Measurements from ENCODE around the gene WDR46. TPM values are rescaled to one million over a fixed set of nuclear protein-coding genes. Genes with fewer than 3 reads are reported as not detected.
A peak's percentile ranks its signal among the peaks of the same experiment; 100 is the strongest.
"Not testable (repeated sequence)": the region's sequence is repeated elsewhere in the genome, so short reads cannot be mapped to it uniquely, and the experiment has no call there.

WDR46 gene
- total and polyA plus RNA-seq, 5 experiments from 2014 or later = 53.3 to 83.7 (median 71.3) TPM

DNA sequence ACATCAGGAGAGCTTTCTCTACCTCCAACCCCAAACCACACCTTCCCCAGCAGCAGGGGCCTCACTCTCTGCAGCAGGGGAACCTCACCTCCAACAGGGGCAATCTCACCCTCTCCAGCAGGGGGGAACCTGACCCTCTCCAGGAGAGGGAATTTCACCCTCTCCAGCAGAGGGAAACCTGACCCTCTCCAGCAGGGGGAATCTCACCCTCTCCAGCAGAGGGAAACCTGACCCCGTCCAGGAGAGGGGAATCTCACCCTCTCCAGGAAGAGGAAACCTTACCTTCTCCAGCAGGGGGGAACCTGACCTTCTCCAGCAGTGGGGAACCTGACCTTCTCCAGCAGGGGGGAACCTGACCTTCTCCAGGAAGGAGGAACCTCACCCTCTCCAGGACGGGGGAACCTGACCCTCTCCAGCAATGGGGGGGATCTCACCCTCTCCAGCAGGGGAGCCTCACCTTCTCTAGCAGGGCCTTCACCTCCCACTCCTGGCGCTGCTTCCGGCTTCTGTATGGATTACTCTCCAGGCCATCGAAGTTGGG is 9.0 kb downstream of the WDR46 start:
- DNase-seq (peak in 1 of 10 donors; percentile 22), ATAC-seq (no peak)
- Mint-ChIP-seq H3K4me1 (peaks cover 15 to 53% (median 51%) of the 10 kb centered on the region in 4 donors), H3K4me3 (peak overlapping the region in 2 of 10 donors; percentile 34 to 65), H3K36me3 (peaks cover 0 to 57% (median 5%) of the 10 kb centered on the region in 3 donors), H3K9me3 (no peaks in the 10 kb centered on the region), H3K27me3 (no peaks in the 10 kb centered on the region), H3K27ac (peak overlapping the region in 5 of 10 donors; percentile 59 to 97 (median 80))
- POLR2A ChIA-PET = interaction anchor here (1.0 to 5.1 kb wide), 3 partner anchors 9 to 65 kb away, joined by 4 to 128 read pairs (median 71); partner anchors contain the start of genes PFDN6 and WDR46

GRCh38 chr6:33279257-33279695 is 9.8 kb downstream of the WDR46 start:
- H3K4me3 Mint-ChIP-seq = peak overlapping the region in 2 of 10 donors; percentile 4 to 62
- POLR2A ChIA-PET = interaction anchor here (1.0 to 5.1 kb wide), 5 partner anchors 10 to 66 kb away, joined by 4 to 128 read pairs (median 71); partner anchors contain the start of genes PFDN6, RGL2, TAPBP and WDR46
- peaks cover 0 to 62% (median 4%) of the 10 kb centered on the region in 3 donors for H3K36me3 Mint-ChIP-seq
- H3K27ac Mint-ChIP-seq = peak overlapping the region in 7 of 10 donors; percentile 25 to 97 (median 68)
- no peaks in the 10 kb centered on the region for H3K9me3 Mint-ChIP-seq
- no peaks in the 10 kb centered on the region for H3K27me3 Mint-ChIP-seq
- H3K4me1 Mint-ChIP-seq = peaks cover 22 to 61% (median 58%) of the 10 kb centered on the region in 4 donors
- no peak for DNase-seq
- ATAC-seq = no peak

- H3K4me3 Mint-ChIP-seq = peak overlapping the region; percentile 62 to 96 (median 90)
- H3K27me3 Mint-ChIP-seq = no peaks in the 10 kb centered on the region
- H3K9me3 Mint-ChIP-seq = no peaks in the 10 kb centered on the region
- peak overlapping the region in 7 of 10 donors; percentile 58 to 97 (median 86) for H3K27ac Mint-ChIP-seq
- no peak for DNase-seq
- H3K4me1 Mint-ChIP-seq = peaks cover 24 to 65% (median 61%) of the 10 kb centered on the region in 4 donors
- POLR2A ChIA-PET = interaction anchor here (0.9 to 5.1 kb wide), 8 partner anchors 10 to 132 kb away, joined by 6 to 128 read pairs (median 36); partner anchors contain the start of genes PFDN6, PHF1, RGL2 and TAPBP
- H3K36me3 Mint-ChIP-seq = peaks cover 0 to 62% (median 2%) of the 10 kb centered on the region in 3 donors
- ATAC-seq = no peak
Measured at GRCh38 chr6:33278810-33279209, 10.2 kb downstream of the WDR46 start.

DNA sequence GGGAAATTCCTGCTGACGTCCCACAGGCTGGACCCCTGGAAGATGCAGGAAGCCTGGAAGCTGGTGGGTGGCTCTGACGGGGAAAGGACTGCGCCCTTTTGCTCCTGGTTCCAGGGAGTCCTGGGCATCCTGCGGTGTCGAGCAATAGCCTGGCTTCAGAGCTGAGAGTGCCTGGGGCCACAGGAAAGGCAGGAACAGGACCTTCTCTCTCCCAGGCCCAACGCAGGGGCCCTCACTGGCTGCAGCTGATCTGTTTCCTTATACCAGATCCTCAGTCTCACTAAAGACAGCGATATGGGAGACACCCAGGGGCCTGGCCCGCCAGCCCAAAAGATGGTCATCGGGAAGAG is 10.7 kb downstream of the WDR46 start:
- DNase-seq = no peak
- H3K27ac Mint-ChIP-seq = peak overlapping the region; percentile 8 to 97 (median 90)

GRCh38 chr6:33277663-33278391 is 11.2 kb downstream of the WDR46 start:
- H3K27ac Mint-ChIP-seq = peak overlapping the region; percentile 72 to 97 (median 94)
- ATAC-seq (peak; percentile 50 to 51), DNase-seq (peak in 4 of 10 donors; percentile 18 to 34 (median 30))
- no peaks in the 10 kb centered on the region for H3K9me3 Mint-ChIP-seq
- no peaks in the 10 kb centered on the region for H3K27me3 Mint-ChIP-seq
- POLR2A ChIA-PET = interaction anchor here (0.9 to 5.1 kb wide), 26 partner anchors 9 to 433 kb away, joined by 3 to 128 read pairs (median 8); partner anchors contain the start of genes CUTA, PFDN6, PHF1 and PSMB9
- peaks cover 0 to 66% (median 2%) of the 10 kb centered on the region in 3 donors for H3K36me3 Mint-ChIP-seq
- H3K4me3 Mint-ChIP-seq = peak overlapping the region; percentile 88 to 96 (median 92)
- H3K4me1 Mint-ChIP-seq = peaks cover 29 to 73% (median 70%) of the 10 kb centered on the region in 4 donors

More for the DNA sequence above, 10.7 kb downstream of the WDR46 start:
- H3K4me1 Mint-ChIP-seq = peaks cover 24 to 68% (median 64%) of the 10 kb centered on the region in 4 donors
- POLR2A ChIA-PET = interaction anchor here (0.9 to 5.1 kb wide), 14 partner anchors 11 to 306 kb away, joined by 3 to 128 read pairs (median 13); partner anchors contain the start of genes CUTA, PFDN6, PHF1 and RGL2
- ATAC-seq = no peak
- H3K9me3 Mint-ChIP-seq = no peaks in the 10 kb centered on the region
- peak overlapping the region; percentile 88 to 96 (median 92) for H3K4me3 Mint-ChIP-seq
- no peaks in the 10 kb centered on the region for H3K27me3 Mint-ChIP-seq
- H3K36me3 Mint-ChIP-seq = peaks cover 0 to 63% (median 2%) of the 10 kb centered on the region in 3 donors

DNA sequence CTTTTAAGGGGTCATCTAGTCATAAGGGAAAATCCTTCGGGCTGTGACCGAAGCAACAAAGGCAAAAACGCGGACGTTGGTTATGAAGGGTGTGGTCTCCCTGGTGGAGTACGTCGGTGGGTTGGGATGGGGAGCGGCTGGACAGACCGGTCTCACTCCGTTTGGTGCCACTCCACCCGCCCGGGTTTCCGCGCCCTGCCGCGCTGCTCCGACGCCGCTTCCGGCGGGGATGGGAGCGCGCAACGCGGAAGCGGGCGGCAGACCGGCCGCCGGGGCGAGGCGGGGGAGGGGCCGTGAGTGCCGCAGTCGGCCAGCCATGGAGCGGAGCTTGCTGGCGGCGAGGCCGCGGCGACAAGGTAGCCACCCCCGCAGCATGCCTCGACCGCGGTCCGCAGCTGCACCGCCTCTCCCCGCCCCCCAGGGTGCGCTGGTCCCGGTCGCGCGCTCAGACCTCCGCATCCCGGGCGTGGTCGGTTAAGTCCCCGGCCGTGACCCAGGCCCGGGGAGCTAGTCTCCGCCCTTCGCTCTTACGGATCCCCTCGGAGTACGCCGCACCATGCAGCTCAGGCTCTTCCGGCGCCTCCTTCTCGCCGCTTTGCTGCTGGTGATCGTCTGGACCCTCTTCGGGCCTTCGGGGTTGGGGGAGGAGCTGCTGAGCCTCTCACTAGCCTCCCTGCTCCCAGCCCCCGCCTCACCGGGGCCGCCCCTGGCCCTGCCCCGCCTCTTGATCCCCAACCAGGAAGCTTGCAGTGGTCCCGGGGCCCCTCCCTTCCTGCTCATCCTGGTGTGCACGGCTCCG is 12.0 kb downstream of the WDR46 start, which contains the start of gene B3GALT4:
TSS of gene B3GALT4 (plus strand) at position 260 of the 799 bp plus-strand sequence. CDS start at position 557, 297 bp downstream.
- Mint-ChIP-seq H3K27ac (peak within 1 kb of the TSS; percentile 72 to 97 (median 94)), H3K27me3 (no peaks in the 10 kb centered on the region), H3K9me3 (no peaks in the 10 kb centered on the region), H3K4me1 (peaks cover 34 to 80% (median 77%) of the 10 kb centered on the region in 4 donors), H3K4me3 (peak within 1 kb of the TSS; percentile 88 to 96 (median 92)), H3K36me3 (peaks cover 0 to 66% (median 2%) of the 10 kb centered on the region in 3 donors)
- ATAC-seq = peak; percentile 72 to 76
- POLR2A ChIA-PET = interaction anchor here (0.6 to 5.1 kb wide), 29 partner anchors 8 to 432 kb away, joined by 3 to 128 read pairs (median 6); partner anchors contain the start of genes CUTA, PFDN6, PHF1 and PSMB9
- DNase-seq = peak; percentile 37 to 78 (median 64)

DNA sequence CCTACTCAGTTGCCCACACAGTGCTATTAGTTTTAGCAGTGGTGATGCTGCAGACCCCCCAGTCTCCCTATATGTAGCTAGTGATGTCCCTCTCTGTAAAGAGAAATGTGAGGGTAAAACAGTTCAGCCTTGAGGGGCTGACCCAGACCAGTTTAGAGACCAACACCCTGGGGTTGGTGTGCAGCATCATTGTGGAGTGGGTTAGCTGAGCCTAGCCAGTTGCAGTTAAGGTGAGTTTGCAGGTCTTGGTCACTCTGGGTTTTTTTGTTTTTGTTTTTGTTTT is 12.5 kb downstream of the WDR46 start:
- peak overlapping the region; percentile 78 to 92 (median 85) for H3K4me3 Mint-ChIP-seq
- H3K27me3 Mint-ChIP-seq = no peaks in the 10 kb centered on the region
- H3K4me1 Mint-ChIP-seq = peaks cover 34 to 83% (median 79%) of the 10 kb centered on the region in 4 donors
- peaks cover 0 to 63% (median 2%) of the 10 kb centered on the region in 3 donors for H3K36me3 Mint-ChIP-seq
- DNase-seq (no peak), ATAC-seq (no peak)
- no peaks in the 10 kb centered on the region for H3K9me3 Mint-ChIP-seq
- POLR2A ChIA-PET = interaction anchor here (0.6 to 5.1 kb wide), 21 partner anchors 8 to 431 kb away, joined by 3 to 128 read pairs (median 9); partner anchors contain the start of genes CUTA, PFDN6, PHF1 and PSMB9
- peak overlapping the region in 9 of 10 donors; percentile 85 to 96 (median 90) for H3K27ac Mint-ChIP-seq

DNA sequence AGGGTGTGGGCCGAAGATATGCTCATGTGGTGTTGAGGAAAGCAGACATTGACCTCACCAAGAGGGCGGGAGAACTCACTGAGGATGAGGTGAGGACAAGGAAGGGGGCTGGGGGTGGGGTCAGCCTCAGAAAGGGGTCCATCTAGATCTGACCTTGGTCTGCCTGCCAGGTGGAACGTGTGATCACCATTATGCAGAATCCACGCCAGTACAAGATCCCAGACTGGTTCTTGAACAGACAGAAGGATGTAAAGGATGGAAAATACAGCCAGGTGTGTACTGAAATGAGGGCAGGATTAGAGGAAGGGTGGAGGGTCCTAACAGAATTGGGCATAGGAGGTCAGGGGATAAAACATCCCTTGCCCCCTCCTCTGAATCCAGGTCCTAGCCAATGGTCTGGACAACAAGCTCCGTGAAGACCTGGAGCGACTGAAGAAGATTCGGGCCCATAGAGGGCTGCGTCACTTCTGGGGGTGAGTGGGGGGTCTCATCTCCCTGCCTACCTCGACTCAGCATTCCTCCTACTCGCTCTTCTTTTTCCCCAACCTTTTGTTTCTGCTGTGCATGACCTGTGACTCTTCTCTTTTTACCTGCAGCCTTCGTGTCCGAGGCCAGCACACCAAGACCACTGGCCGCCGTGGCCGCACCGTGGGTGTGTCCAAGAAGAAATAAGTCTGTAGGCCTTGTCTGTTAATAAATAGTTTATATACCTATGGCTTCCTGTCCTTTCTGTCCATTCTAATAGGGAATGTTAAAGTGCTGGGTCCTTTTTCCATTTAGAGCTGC is 13.1 kb downstream of the WDR46 start:
- peaks cover 34 to 85% (median 80%) of the 10 kb centered on the region in 4 donors for H3K4me1 Mint-ChIP-seq
- not testable (repeated sequence) for ATAC-seq, DNase-seq, H3K9me3 Mint-ChIP-seq, H3K27me3 Mint-ChIP-seq
- POLR2A ChIA-PET = interaction anchor here (1.2 to 5.1 kb wide), 12 partner anchors 7 to 304 kb away, joined by 4 to 128 read pairs (median 13); partner anchors contain the start of genes PFDN6, RGL2, RING1 and TAPBP
- peak overlapping the region in 9 of 10 donors; percentile 85 to 96 (median 90) for H3K27ac Mint-ChIP-seq
- peaks cover 0 to 61% (median 2%) of the 10 kb centered on the region in 3 donors for H3K36me3 Mint-ChIP-seq
- H3K4me3 Mint-ChIP-seq = peak overlapping the region; percentile 78 to 92 (median 85)

- Mint-ChIP-seq H3K4me1 (peaks cover 39 to 88% (median 79%) of the 10 kb centered on the region in 4 donors), H3K4me3 (peak overlapping the region; percentile 50 to 99 (median 96)), H3K27ac (peak overlapping the region; percentile 25 to 100 (median 98)), H3K9me3 (no peaks in the 10 kb centered on the region), H3K27me3 (no peaks in the 10 kb centered on the region), H3K36me3 (peaks cover 0 to 57% (median 4%) of the 10 kb centered on the region in 3 donors)
- ATAC-seq (no peak), DNase-seq (no peak)
- POLR2A ChIA-PET = interaction anchor here (1.1 kb wide), 1 partner anchor 25 kb away, joined by 3 read pairs; the partner anchor contains the start of gene RGL2
Measured at GRCh38 chr6:33273924-33274902, 14.8 kb downstream of the WDR46 start.

All from naive thymus-derived CD8-positive, alpha-beta T cell (primary cell).